NT2/D1 (cell line): ENCODE measurements around the gene CCL1.

Experiments used
- SUZ12 ChIP-seq: IDR thresholded peaks from 2 replicates; pipeline ENCODE4 v1.6.1; 2011; ENCODE audit not compliant: insufficient read length, insufficient read depth; ENCODE audit errors: extremely low read depth
- YY1 ChIP-seq: IDR thresholded peaks from 2 replicates; pipeline ENCODE4 v1.6.1; 2011; ENCODE audit not compliant: insufficient read length, insufficient read depth
- ZNF274 ChIP-seq: IDR thresholded peaks from 2 replicates; pipeline ENCODE4 v1.6.1; 2011; ENCODE audit warnings: mild to moderate bottlenecking, low read depth, low read length

DNA sequence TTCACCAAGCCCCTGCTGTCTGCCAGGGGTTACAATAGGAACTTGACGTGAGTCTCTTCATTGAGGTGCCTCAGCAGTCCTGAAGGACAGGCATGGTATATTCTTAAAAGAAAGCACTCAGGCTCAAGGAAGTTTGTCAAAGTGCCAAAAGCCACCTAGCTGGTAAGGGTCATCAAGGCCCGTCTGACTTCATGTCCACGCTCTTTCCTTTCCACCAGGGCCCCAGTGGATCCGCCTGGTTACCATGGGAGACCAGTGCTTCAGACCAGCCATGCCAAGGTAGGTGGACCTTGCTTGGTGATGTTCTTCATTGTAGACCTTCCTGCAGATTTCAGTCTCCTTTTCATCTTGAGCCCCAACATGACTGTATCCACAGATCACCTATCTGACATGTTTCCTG, 27.6 kb upstream of the CCL1 start:
- TF ChIP-seq YY1 (no peak), SUZ12 (no peak), ZNF274 (no peak)
